MCF 10A (cell line): ENCODE data around the gene PCDHGB2. TPM values are rescaled to one million over a fixed set of nuclear protein-coding genes. Genes with fewer than 3 reads are reported as not detected.

Experiments used
- BruUV-seq: library from RNA; stranded (reverse); fragments of 400-500 nt; replicated peaks from 2 replicates; lab custom pipeline; 2021; lab: Mats Ljungman, UMichigan
- CTCF ChIA-PET: fragments of 300-600 bp; sonication (Branson Sonifier 250); formaldehyde crosslinking; extraction: SDS; loops from one replicate; lab custom pipeline; 2021; ENCODE audit warnings: antibody characterized with exemption, inconsistent platforms; lab: Yijun Ruan, JAX
- POLR2A ChIA-PET: fragments of 300-600, 350-650 bp; sonication (Branson Sonifier 250); formaldehyde crosslinking; extraction: SDS; loops from one replicate; lab custom pipeline; 2020; ENCODE audit warnings: antibody characterized with exemption, inconsistent platforms; lab: Yijun Ruan, JAX
- DNase-seq: peaks from one replicate; pipeline ENCODE4 v3.0.0-alpha.2; 2018; ENCODE audit not compliant: unreplicated experiment
- H3K27ac Mint-ChIP-seq: one replicate; pipeline ENCODE4 v1.8.0; 2022; ENCODE audit warnings: mild to moderate bottlenecking, low read depth, mixed read lengths; ENCODE audit not compliant: unreplicated experiment
- H3K27me3 Mint-ChIP-seq: one replicate; pipeline ENCODE4 v1.8.0; 2022; ENCODE audit warnings: mixed read lengths; ENCODE audit not compliant: insufficient read depth, unreplicated experiment
- H3K36me3 Mint-ChIP-seq: one replicate; pipeline ENCODE4 v1.8.0; 2022; ENCODE audit warnings: mild to moderate bottlenecking, moderate library complexity, mixed read lengths; ENCODE audit not compliant: insufficient read depth, unreplicated experiment
- H3K4me1 Mint-ChIP-seq: one replicate; pipeline ENCODE4 v1.8.0; 2022; ENCODE audit warnings: mixed read lengths; ENCODE audit not compliant: insufficient read depth, unreplicated experiment
- H3K4me3 Mint-ChIP-seq: one replicate; pipeline ENCODE4 v1.8.0; 2022; ENCODE audit warnings: mild to moderate bottlenecking, moderate library complexity, mixed read lengths; ENCODE audit not compliant: unreplicated experiment
- H3K9me3 Mint-ChIP-seq: one replicate; pipeline ENCODE4 v1.8.0; 2022; ENCODE audit warnings: mixed read lengths; ENCODE audit not compliant: unreplicated experiment
- intact Hi-C: fragments of 100-400 bp; cut with micrococcal nuclease; formaldehyde crosslinking; loops from 2 replicates; pipeline ENCODE4 v1.14.1; 2022
- total RNA-seq: library from RNA; stranded (reverse); gene quantifications from 2 replicates; pipeline ENCODE4 v1.2.3, GENCODE V29; 2022
- TF ChIP-seq, protein P1 (sequence below): fragments of 200-600 bp; IDR thresholded peaks from one replicate; pipeline ENCODE4 v1.8.0; 2022; ENCODE audit warnings: antibody characterized with exemption, mild to moderate bottlenecking; ENCODE audit not compliant: unreplicated experiment

Gene PCDHGB2
- total RNA-seq, 1 experiment from 2014 or later: 0.61 TPM

GRCh38 chr5:141409598-141410306 lies 50.0 kb downstream of the PCDHGB2 start:
- intact Hi-C loops: loop anchor here (10.0 kb wide), 2 partner anchors 185 to 325 kb away; partner anchors contain the start of gene PCDHB14
- TF ChIP-seq, protein P1, sequence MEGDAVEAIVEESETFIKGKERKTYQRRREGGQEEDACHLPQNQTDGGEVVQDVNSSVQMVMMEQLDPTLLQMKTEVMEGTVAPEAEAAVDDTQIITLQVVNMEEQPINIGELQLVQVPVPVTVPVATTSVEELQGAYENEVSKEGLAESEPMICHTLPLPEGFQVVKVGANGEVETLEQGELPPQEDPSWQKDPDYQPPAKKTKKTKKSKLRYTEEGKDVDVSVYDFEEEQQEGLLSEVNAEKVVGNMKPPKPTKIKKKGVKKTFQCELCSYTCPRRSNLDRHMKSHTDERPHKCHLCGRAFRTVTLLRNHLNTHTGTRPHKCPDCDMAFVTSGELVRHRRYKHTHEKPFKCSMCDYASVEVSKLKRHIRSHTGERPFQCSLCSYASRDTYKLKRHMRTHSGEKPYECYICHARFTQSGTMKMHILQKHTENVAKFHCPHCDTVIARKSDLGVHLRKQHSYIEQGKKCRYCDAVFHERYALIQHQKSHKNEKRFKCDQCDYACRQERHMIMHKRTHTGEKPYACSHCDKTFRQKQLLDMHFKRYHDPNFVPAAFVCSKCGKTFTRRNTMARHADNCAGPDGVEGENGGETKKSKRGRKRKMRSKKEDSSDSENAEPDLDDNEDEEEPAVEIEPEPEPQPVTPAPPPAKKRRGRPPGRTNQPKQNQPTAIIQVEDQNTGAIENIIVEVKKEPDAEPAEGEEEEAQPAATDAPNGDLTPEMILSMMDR: no peak
- no peak for DNase-seq
- ChIA-PET CTCF (interaction anchor here (0.6 kb wide), 1 partner anchor 995 kb away, joined by 3 read pairs; no protein-coding TSS in a partner anchor), POLR2A (no interaction called here)
- H3K27me3 Mint-ChIP-seq: no peaks in the 10 kb centered on the region
- no peaks in the 10 kb centered on the region for H3K4me1 Mint-ChIP-seq
- no peak overlapping the region for H3K4me3 Mint-ChIP-seq
- H3K9me3 Mint-ChIP-seq: peaks cover 49% of the 10 kb centered on the region
- H3K36me3 Mint-ChIP-seq: peaks cover 5% of the 10 kb centered on the region
- no TSS peak for BruUV-seq
- H3K27ac Mint-ChIP-seq: no peak overlapping the region

GRCh38 chr5:141411575-141411974 lies 51.8 kb downstream of the PCDHGB2 start:
- ChIA-PET POLR2A (interaction anchor here (1.3 kb wide), 1 partner anchor 153 kb away, joined by 6 read pairs; no protein-coding TSS in a partner anchor), CTCF (interaction anchor here (0.6 to 4.2 kb wide), 3 partner anchors 66 to 113 kb away, joined by 3 to 37 read pairs (median 4); no protein-coding TSS in a partner anchor)
- H3K27ac Mint-ChIP-seq: no peak overlapping the region
- BruUV-seq: no TSS peak
- H3K9me3 Mint-ChIP-seq: peaks cover 41% of the 10 kb centered on the region
- H3K4me1 Mint-ChIP-seq: no peaks in the 10 kb centered on the region
- TF ChIP-seq, protein P1: no peak
- intact Hi-C loops: loop anchor here (10.0 kb wide), 2 partner anchors 187 to 327 kb away; partner anchors contain the start of gene PCDHB14
- H3K4me3 Mint-ChIP-seq: no peak overlapping the region
- H3K36me3 Mint-ChIP-seq: peaks cover 5% of the 10 kb centered on the region
- no peak for DNase-seq
- H3K27me3 Mint-ChIP-seq: no peaks in the 10 kb centered on the region

Other genes starting within 250 kb of the PCDHGB2 start
- gene PCDHB4, start 238.2 kb upstream of the PCDHGB2 start, total RNA-seq: 0.44 and 1.3 TPM in 2 replicates
- gene PCDHB5, start 224.8 kb upstream of the PCDHGB2 start, total RNA-seq: 1.2 and 1.7 TPM in 2 replicates
- 0.19 and 0.22 TPM in 2 replicates for gene PCDHB6, start 209.9 kb upstream of the PCDHGB2 start, total RNA-seq
- gene PCDHB7, start 187.3 kb upstream of the PCDHGB2 start, total RNA-seq: 0.28 and 0.29 TPM in 2 replicates
- 0.34 TPM in 1 of 2 replicates, not detected in the other for gene PCDHB8, start 182.2 kb upstream of the PCDHGB2 start, total RNA-seq
- gene PCDHB16, start 177.6 kb upstream of the PCDHGB2 start, total RNA-seq: 1.8 and 2.5 TPM in 2 replicates
- 1.0 and 1.8 TPM in 2 replicates for gene PCDHB9, start 172.8 kb upstream of the PCDHGB2 start, total RNA-seq
- gene PCDHB10, start 167.6 kb upstream of the PCDHGB2 start, total RNA-seq: 1.2 and 1.4 TPM in 2 replicates
- gene PCDHB11, start 160.4 kb upstream of the PCDHGB2 start, total RNA-seq: 0.75 and 1.3 TPM in 2 replicates
- gene PCDHB12, start 151.3 kb upstream of the PCDHGB2 start, total RNA-seq: 1.6 and 2.3 TPM in 2 replicates
- 3.5 and 4.7 TPM in 2 replicates for gene PCDHB13, start 146.1 kb upstream of the PCDHGB2 start, total RNA-seq
- gene PCDHB14, start 136.7 kb upstream of the PCDHGB2 start, total RNA-seq: 4.7 and 6.2 TPM in 2 replicates
- gene PCDHB15, start 114.6 kb upstream of the PCDHGB2 start, total RNA-seq: 0.91 and 1.2 TPM in 2 replicates
- gene SLC25A2, start 55.9 kb upstream of the PCDHGB2 start, total RNA-seq: 0.37 and 0.79 TPM in 2 replicates
- gene TAF7, start 39.2 kb upstream of the PCDHGB2 start, total RNA-seq: 81.3 and 94.9 TPM in 2 replicates
- gene PCDHGA1, start 29.5 kb upstream of the PCDHGB2 start, total RNA-seq: 0.20 and 0.35 TPM in 2 replicates
- gene PCDHGA2, start 21.2 kb upstream of the PCDHGB2 start, total RNA-seq: 0.32 and 0.33 TPM in 2 replicates
- gene PCDHGA3, start 16.2 kb upstream of the PCDHGB2 start, total RNA-seq: 0.07 and 0.25 TPM in 2 replicates
- 0.19 and 0.59 TPM in 2 replicates for gene PCDHGB1, start 9.9 kb upstream of the PCDHGB2 start, total RNA-seq
- gene PCDHGA4, start 5.0 kb upstream of the PCDHGB2 start, total RNA-seq: 0.26 and 0.44 TPM in 2 replicates
- gene PCDHGA5, start 4.2 kb downstream of the PCDHGB2 start, total RNA-seq: 0.25 and 0.42 TPM in 2 replicates
- gene PCDHGB3, start 10.2 kb downstream of the PCDHGB2 start, total RNA-seq: 0.33 and 0.56 TPM in 2 replicates
- gene PCDHGA6, start 13.9 kb downstream of the PCDHGB2 start, total RNA-seq: 0.44 and 0.49 TPM in 2 replicates
- gene PCDHGA7, start 22.7 kb downstream of the PCDHGB2 start, total RNA-seq: 0.56 and 0.86 TPM in 2 replicates
- 0.49 and 0.79 TPM in 2 replicates for gene PCDHGB4, start 27.7 kb downstream of the PCDHGB2 start, total RNA-seq
- gene PCDHGA8, start 32.6 kb downstream of the PCDHGB2 start, total RNA-seq: 0.28 and 0.56 TPM in 2 replicates
- 3.2 and 5.6 TPM in 2 replicates for gene PCDHGB5, start 38.0 kb downstream of the PCDHGB2 start, total RNA-seq
- 0.89 and 1.3 TPM in 2 replicates for gene PCDHGA9, start 42.8 kb downstream of the PCDHGB2 start, total RNA-seq
- gene PCDHGB6, start 48.0 kb downstream of the PCDHGB2 start, total RNA-seq: 0.68 and 1.4 TPM in 2 replicates
- 1.4 TPM in 2 replicates for gene PCDHGA10, start 53.0 kb downstream of the PCDHGB2 start, total RNA-seq
- gene PCDHGB7, start 57.7 kb downstream of the PCDHGB2 start, total RNA-seq: 0.75 and 1.2 TPM in 2 replicates
- 0.30 and 0.76 TPM in 2 replicates for gene PCDHGA11, start 61.1 kb downstream of the PCDHGB2 start, total RNA-seq
- 0.79 and 0.91 TPM in 2 replicates for gene PCDHGA12, start 70.5 kb downstream of the PCDHGB2 start, total RNA-seq
- gene PCDHGC3, start 116.0 kb downstream of the PCDHGB2 start, total RNA-seq: 17.3 and 31.7 TPM in 2 replicates
- 0.40 and 1.7 TPM in 2 replicates for gene PCDHGC4, start 125.0 kb downstream of the PCDHGB2 start, total RNA-seq
- 0.61 and 0.69 TPM in 2 replicates for gene PCDHGC5, start 129.1 kb downstream of the PCDHGB2 start, total RNA-seq